Skeletal muscle cell (primary cell): ENCODE results near the gene ZNF143.
A peak's percentile ranks its signal among the peaks of the same experiment; 100 is the strongest.
"Not testable (repeated sequence)": the region's sequence is repeated elsewhere in the genome, so short reads cannot be mapped to it uniquely, and the experiment has no call there.

ENCODE experiments used
- DNase-seq: peaks from one replicate; pipeline ENCODE4 v3.0.0-alpha.2; 2010; ENCODE audit warnings: low read depth
- H3K4me3 ChIP-seq: 2 replicates; pipeline ENCODE4 v1.5.1; 2011; ENCODE audit warnings: low read depth, mild to moderate bottlenecking, control low read depth, low read length, moderate library complexity

ZNF143 gene

GRCh38 chr11:9460322-9461062, at the start of gene ZNF143:
ZNF143 (plus strand) TSS chr11:9461012; CDS start chr11:9471309, 10,297 bp downstream.
- DNase-seq = peak; percentile 100
- peak within 1 kb of the TSS; percentile 80 for H3K4me3 ChIP-seq

- DNase-seq = no peak
- H3K4me3 ChIP-seq = no peak overlapping the region
Observed at GRCh38 chr11:9428706-9429105, 32.1 kb upstream of the ZNF143 start.

- no peak overlapping the region for H3K4me3 ChIP-seq
- no peak for DNase-seq
Observed at GRCh38 chr11:9438611-9439010, 22.2 kb upstream of the ZNF143 start.

GRCh38 chr11:9446230-9446629, 14.6 kb upstream of the ZNF143 start:
- H3K4me3 ChIP-seq = no peak overlapping the region
- DNase-seq = no peak

- H3K4me3 ChIP-seq = no peak overlapping the region
- DNase-seq = no peak
Observed at GRCh38 chr11:9448576-9449352, 12.0 kb upstream of the ZNF143 start.

GRCh38 chr11:9452023-9452422, 8.8 kb upstream of the ZNF143 start:
- H3K4me3 ChIP-seq, DNase-seq: not testable (repeated sequence)

GRCh38 chr11:9455722-9456121, 5.1 kb upstream of the ZNF143 start:
- DNase-seq = no peak
- no peak overlapping the region for H3K4me3 ChIP-seq

GRCh38 chr11:9459667-9460321, 1.0 kb upstream of the ZNF143 start:
- no peak for DNase-seq
- peak overlapping the region; percentile 80 for H3K4me3 ChIP-seq

GRCh38 chr11:9461063-9461759, 399 bp downstream of the ZNF143 start:
- peak overlapping the region; percentile 68 for H3K4me3 ChIP-seq
- peak; percentile 73 for DNase-seq

- no peak for DNase-seq
Observed at GRCh38 chr11:9461760-9462134, 935 bp downstream of the ZNF143 start.

GRCh38 chr11:9462172-9462799, 1.5 kb downstream of the ZNF143 start:
- DNase-seq = no peak
- H3K4me3 ChIP-seq = peak overlapping the region; percentile 68

More at GRCh38 chr11:9461760-9462134, 935 bp downstream of the ZNF143 start:
- peak overlapping the region; percentile 68 for H3K4me3 ChIP-seq

- DNase-seq = no peak
- H3K4me3 ChIP-seq = no peak overlapping the region
Observed at GRCh38 chr11:9462806-9463537, 2.2 kb downstream of the ZNF143 start.

- DNase-seq = no peak
- H3K4me3 ChIP-seq = no peak overlapping the region
Observed at GRCh38 chr11:9470765-9471164, 10.0 kb downstream of the ZNF143 start.

- no peak overlapping the region for H3K4me3 ChIP-seq
- no peak for DNase-seq
Observed at GRCh38 chr11:9473408-9473807, 12.6 kb downstream of the ZNF143 start.

GRCh38 chr11:9479899-9480298, 19.1 kb downstream of the ZNF143 start:
- no peak for DNase-seq
- no peak overlapping the region for H3K4me3 ChIP-seq

GRCh38 chr11:9489080-9489765, 28.4 kb downstream of the ZNF143 start:
- no peak for DNase-seq
- H3K4me3 ChIP-seq = no peak overlapping the region

GRCh38 chr11:9490376-9490775, 29.6 kb downstream of the ZNF143 start:
- H3K4me3 ChIP-seq = no peak overlapping the region
- no peak for DNase-seq

GRCh38 chr11:9493492-9493891, 32.7 kb downstream of the ZNF143 start:
- no peak overlapping the region for H3K4me3 ChIP-seq
- no peak for DNase-seq
